C4-2B (cell line): ENCODE measurements around the gene SNAPC2.

Experiments used
- ZFX ChIP-seq: fragments of 450-650 bp; IDR thresholded peaks from 2 replicates; pipeline ENCODE4 v1.6.1; 2017
- TF ChIP-seq, protein P1 (sequence below): fragments of 450-650 bp; conservative IDR thresholded peaks from 2 replicates; pipeline ENCODE4 v1.5.1; 2017; ENCODE audit warnings: mild to moderate bottlenecking

DNA sequence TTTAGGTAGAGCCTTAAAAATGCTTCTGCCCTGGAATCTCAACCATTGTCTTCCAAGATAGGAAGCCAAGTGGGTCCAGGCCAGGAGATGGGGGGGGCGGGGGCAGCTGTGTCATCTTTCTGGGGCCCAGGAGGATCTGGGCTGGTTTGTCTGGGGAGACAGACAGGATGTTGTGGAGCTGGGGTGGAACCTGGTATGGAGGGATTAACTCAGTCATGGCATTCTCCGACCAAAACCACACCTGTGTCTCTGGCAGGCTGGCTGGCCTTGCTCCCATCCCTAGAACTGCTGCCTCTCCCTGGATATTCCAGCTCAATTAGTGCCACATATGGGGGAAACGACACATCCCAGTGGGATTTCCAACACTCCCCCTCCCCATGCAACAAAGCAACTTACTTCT, 19.2 kb upstream of the SNAPC2 start:
- TF ChIP-seq, protein P1, sequence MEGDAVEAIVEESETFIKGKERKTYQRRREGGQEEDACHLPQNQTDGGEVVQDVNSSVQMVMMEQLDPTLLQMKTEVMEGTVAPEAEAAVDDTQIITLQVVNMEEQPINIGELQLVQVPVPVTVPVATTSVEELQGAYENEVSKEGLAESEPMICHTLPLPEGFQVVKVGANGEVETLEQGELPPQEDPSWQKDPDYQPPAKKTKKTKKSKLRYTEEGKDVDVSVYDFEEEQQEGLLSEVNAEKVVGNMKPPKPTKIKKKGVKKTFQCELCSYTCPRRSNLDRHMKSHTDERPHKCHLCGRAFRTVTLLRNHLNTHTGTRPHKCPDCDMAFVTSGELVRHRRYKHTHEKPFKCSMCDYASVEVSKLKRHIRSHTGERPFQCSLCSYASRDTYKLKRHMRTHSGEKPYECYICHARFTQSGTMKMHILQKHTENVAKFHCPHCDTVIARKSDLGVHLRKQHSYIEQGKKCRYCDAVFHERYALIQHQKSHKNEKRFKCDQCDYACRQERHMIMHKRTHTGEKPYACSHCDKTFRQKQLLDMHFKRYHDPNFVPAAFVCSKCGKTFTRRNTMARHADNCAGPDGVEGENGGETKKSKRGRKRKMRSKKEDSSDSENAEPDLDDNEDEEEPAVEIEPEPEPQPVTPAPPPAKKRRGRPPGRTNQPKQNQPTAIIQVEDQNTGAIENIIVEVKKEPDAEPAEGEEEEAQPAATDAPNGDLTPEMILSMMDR: no peak
- no peak for TF ChIP-seq ZFX
